Fibroblast of skin of scalp (primary cell): Measurements from ENCODE around the gene DAPK2.

ENCODE experiments used
- DNase-seq: peaks from one replicate; pipeline ENCODE4 v3.0.0-alpha.2; 2013

The DAPK2 gene

GRCh38 chr15:63860155-63860554 is 186.1 kb downstream of the DAPK2 start:
- DNase-seq, result no peak

- DNase-seq, result peak; percentile 55
These were observed 187.4 kb downstream of the DAPK2 start for GRCh38 chr15:63858881-63859280.

- no peak for DNase-seq
These were observed 187.8 kb downstream of the DAPK2 start for GRCh38 chr15:63858448-63858847.

GRCh38 chr15:63857461-63857856 is 188.8 kb downstream of the DAPK2 start:
- DNase-seq, result no peak
